MCF 10A (cell line): ENCODE measurements around the gene SACM1L. TPM values are rescaled to one million over a fixed set of nuclear protein-coding genes. Genes with fewer than 3 reads are reported as not detected.
A peak's percentile ranks its signal among the peaks of the same experiment; 100 is the strongest.

Source experiments
- BruUV-seq: library from RNA; stranded (reverse); fragments of 400-500 nt; replicated peaks from 2 replicates; lab custom pipeline; 2021; lab: Mats Ljungman, UMichigan
- CTCF ChIA-PET: fragments of 300-600 bp; sonication (Branson Sonifier 250); formaldehyde crosslinking; extraction: SDS; loops from one replicate; lab custom pipeline; 2021; ENCODE audit warnings: antibody characterized with exemption, inconsistent platforms; lab: Yijun Ruan, JAX
- POLR2A ChIA-PET: fragments of 300-600, 350-650 bp; sonication (Branson Sonifier 250); formaldehyde crosslinking; extraction: SDS; loops from one replicate; lab custom pipeline; 2020; ENCODE audit warnings: antibody characterized with exemption, inconsistent platforms; lab: Yijun Ruan, JAX
- DNase-seq: peaks from one replicate; pipeline ENCODE4 v3.0.0-alpha.2; 2018; ENCODE audit not compliant: unreplicated experiment
- H3K27ac Mint-ChIP-seq: one replicate; pipeline ENCODE4 v1.8.0; 2022; ENCODE audit warnings: mild to moderate bottlenecking, low read depth, mixed read lengths; ENCODE audit not compliant: unreplicated experiment
- H3K27me3 Mint-ChIP-seq: one replicate; pipeline ENCODE4 v1.8.0; 2022; ENCODE audit warnings: mixed read lengths; ENCODE audit not compliant: insufficient read depth, unreplicated experiment
- H3K36me3 Mint-ChIP-seq: one replicate; pipeline ENCODE4 v1.8.0; 2022; ENCODE audit warnings: mild to moderate bottlenecking, moderate library complexity, mixed read lengths; ENCODE audit not compliant: insufficient read depth, unreplicated experiment
- H3K4me1 Mint-ChIP-seq: one replicate; pipeline ENCODE4 v1.8.0; 2022; ENCODE audit warnings: mixed read lengths; ENCODE audit not compliant: insufficient read depth, unreplicated experiment
- H3K4me3 Mint-ChIP-seq: one replicate; pipeline ENCODE4 v1.8.0; 2022; ENCODE audit warnings: mild to moderate bottlenecking, moderate library complexity, mixed read lengths; ENCODE audit not compliant: unreplicated experiment
- H3K9me3 Mint-ChIP-seq: one replicate; pipeline ENCODE4 v1.8.0; 2022; ENCODE audit warnings: mixed read lengths; ENCODE audit not compliant: unreplicated experiment
- intact Hi-C: fragments of 100-400 bp; cut with micrococcal nuclease; formaldehyde crosslinking; loops from 2 replicates; pipeline ENCODE4 v1.14.1; 2022
- total RNA-seq: library from RNA; stranded (reverse); gene quantifications from 2 replicates; pipeline ENCODE4 v1.2.3, GENCODE V29; 2022
- TF ChIP-seq, protein P1 (sequence below): fragments of 200-600 bp; IDR thresholded peaks from one replicate; pipeline ENCODE4 v1.8.0; 2022; ENCODE audit warnings: antibody characterized with exemption, mild to moderate bottlenecking; ENCODE audit not compliant: unreplicated experiment

The SACM1L gene
- total RNA-seq, 1 experiment from 2014 or later = 39.3 TPM

DNA sequence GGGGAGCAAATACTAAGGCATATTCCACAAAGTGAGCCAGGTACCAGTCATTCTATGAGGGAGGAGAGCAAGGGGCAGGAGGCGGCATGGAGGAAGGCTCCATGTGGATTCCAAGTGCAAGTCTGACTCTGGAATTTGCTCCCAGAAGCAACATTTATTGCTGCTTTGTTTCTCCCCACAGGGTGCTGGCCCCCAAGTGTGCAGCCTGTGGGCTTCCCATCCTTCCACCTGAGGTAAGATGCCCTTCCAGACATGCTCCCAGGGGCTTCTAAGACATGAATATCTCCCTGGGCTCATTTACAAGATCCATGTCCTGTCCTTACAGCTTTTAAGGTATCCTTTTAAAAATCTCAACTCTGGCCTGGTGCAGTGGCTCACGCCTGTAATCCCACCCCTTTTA lies 15.9 kb upstream of the SACM1L start:
- no peak for DNase-seq
- ChIA-PET POLR2A (no interaction called here), CTCF (interaction anchor here (0.6 to 2.9 kb wide), 3 partner anchors 13 to 78 kb away, joined by 3 to 11 read pairs (median 4); no protein-coding TSS in a partner anchor)
- no TSS peak for BruUV-seq
- intact Hi-C loops = no loop called here
- Mint-ChIP-seq H3K4me3 (no peak overlapping the region), H3K36me3 (peaks cover 37% of the 10 kb centered on the region), H3K27me3 (no peaks in the 10 kb centered on the region), H3K4me1 (peaks cover 20% of the 10 kb centered on the region), H3K9me3 (no peaks in the 10 kb centered on the region), H3K27ac (no peak overlapping the region)
- TF ChIP-seq, protein P1, sequence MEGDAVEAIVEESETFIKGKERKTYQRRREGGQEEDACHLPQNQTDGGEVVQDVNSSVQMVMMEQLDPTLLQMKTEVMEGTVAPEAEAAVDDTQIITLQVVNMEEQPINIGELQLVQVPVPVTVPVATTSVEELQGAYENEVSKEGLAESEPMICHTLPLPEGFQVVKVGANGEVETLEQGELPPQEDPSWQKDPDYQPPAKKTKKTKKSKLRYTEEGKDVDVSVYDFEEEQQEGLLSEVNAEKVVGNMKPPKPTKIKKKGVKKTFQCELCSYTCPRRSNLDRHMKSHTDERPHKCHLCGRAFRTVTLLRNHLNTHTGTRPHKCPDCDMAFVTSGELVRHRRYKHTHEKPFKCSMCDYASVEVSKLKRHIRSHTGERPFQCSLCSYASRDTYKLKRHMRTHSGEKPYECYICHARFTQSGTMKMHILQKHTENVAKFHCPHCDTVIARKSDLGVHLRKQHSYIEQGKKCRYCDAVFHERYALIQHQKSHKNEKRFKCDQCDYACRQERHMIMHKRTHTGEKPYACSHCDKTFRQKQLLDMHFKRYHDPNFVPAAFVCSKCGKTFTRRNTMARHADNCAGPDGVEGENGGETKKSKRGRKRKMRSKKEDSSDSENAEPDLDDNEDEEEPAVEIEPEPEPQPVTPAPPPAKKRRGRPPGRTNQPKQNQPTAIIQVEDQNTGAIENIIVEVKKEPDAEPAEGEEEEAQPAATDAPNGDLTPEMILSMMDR = no peak

DNA sequence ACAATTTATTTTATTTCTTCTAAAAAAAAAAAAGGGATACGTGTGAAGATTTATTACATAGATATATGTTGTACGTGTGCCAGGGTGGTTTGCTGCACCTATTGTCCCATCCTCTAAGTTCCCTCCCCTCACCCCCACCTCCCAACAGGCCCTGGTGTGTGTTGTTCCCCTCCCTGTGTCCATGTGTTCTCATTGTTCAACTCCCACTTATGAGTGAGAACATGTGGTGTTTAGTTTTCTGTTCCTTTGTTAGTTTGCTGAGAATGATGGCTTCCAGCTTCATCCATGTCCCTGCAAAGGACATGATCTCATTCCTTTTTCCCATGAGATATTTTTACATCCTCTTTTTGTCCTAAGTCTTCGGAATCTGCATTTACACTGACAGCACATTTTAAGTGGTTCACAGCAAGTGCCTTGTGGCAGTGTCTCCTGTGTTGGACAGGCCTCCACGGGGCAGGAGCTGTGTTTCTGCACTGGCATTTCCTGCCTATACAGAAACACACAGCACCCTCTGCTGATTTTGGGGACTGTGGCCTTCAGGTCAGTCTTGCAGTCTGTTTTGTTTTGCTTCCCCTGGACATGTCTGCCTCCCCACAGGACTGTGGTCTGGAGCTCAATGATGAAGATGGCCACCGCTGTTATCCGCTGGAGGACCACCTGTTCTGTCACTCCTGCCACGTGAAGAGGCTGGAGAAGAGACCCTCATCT lies 12.7 kb upstream of the SACM1L start:
- peaks cover 41% of the 10 kb centered on the region for H3K36me3 Mint-ChIP-seq
- ChIA-PET CTCF (interaction anchor here (0.6 to 3.1 kb wide), 5 partner anchors 8 to 466 kb away, joined by 3 to 16 read pairs (median 4); no protein-coding TSS in a partner anchor), POLR2A (interaction anchor here (0.7 to 3.8 kb wide), 11 partner anchors 8 to 1800 kb away, joined by 3 to 73 read pairs (median 4); partner anchors contain the start of genes LIMD1 and SACM1L)
- no peaks in the 10 kb centered on the region for H3K9me3 Mint-ChIP-seq
- peak overlapping the region; percentile 50 for H3K4me3 Mint-ChIP-seq
- peak overlapping the region; percentile 83 for H3K27ac Mint-ChIP-seq
- BruUV-seq = no TSS peak
- intact Hi-C loops = loop anchor here (1.0 kb wide), 1 partner anchor 12 kb away; no protein-coding TSS in a partner anchor
- no peaks in the 10 kb centered on the region for H3K27me3 Mint-ChIP-seq
- no peak for DNase-seq
- peaks cover 18% of the 10 kb centered on the region for H3K4me1 Mint-ChIP-seq
- TF ChIP-seq, protein P1 = no peak

DNA sequence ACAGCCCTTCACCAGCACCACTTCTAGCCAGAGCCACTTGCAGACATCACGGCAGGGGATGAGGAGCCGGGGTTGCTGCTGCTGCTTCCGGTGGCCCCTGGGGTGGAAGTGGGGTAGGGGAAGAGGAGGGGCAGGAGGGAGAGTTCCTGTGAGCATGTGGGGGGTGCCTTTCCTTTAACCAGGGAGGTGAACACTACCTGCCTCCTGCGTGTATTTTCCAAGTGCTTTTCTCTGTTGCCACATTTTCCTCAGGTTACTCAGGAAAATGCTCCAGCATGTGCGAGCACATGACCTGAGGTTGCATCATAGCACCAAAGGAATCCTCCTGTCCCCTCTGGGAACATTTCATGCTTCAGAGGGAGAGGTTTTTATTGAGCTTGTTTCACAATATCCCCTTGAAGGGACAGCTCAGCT lies 12.2 kb upstream of the SACM1L start:
- BruUV-seq = no TSS peak
- DNase-seq = peak; percentile 92
- Mint-ChIP-seq H3K36me3 (peaks cover 41% of the 10 kb centered on the region), H3K27ac (peak overlapping the region; percentile 83), H3K27me3 (no peaks in the 10 kb centered on the region), H3K9me3 (no peaks in the 10 kb centered on the region), H3K4me1 (peaks cover 18% of the 10 kb centered on the region), H3K4me3 (peak overlapping the region; percentile 50)
- ChIA-PET CTCF (interaction anchor here (0.6 to 3.1 kb wide), 10 partner anchors 9 to 553 kb away, joined by 3 to 16 read pairs (median 4); no protein-coding TSS in a partner anchor), POLR2A (interaction anchor here (0.7 to 3.8 kb wide), 15 partner anchors 8 to 1800 kb away, joined by 3 to 73 read pairs (median 4); partner anchors contain the start of genes LIMD1, LZTFL1 and SACM1L)
- TF ChIP-seq, protein P1 = no peak
- intact Hi-C loops = loop anchor here (1.0 kb wide), 1 partner anchor 11 kb away; no protein-coding TSS in a partner anchor

DNA sequence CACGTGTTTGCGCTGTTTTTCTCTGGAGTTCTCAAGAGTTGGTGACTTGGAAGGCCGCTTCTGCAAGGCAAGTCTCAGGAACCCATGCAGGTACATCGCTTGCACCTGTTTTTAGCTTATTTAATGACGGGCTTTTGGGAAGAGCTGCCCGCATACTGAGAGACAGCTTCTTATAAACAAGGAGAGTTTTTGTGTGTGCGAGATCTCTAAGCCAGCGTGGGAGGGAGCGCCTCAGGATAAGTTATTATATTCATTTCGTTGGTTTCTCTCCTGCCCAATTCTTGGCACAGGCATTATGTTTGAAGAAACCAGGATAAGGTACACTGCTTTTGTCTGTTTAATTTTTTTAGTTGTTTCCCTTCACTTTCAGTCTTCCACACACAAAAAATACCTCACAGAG lies 11.4 kb upstream of the SACM1L start:
- DNase-seq = no peak
- H3K27me3 Mint-ChIP-seq = no peaks in the 10 kb centered on the region
- H3K4me1 Mint-ChIP-seq = peaks cover 18% of the 10 kb centered on the region
- no peak overlapping the region for H3K4me3 Mint-ChIP-seq
- peaks cover 38% of the 10 kb centered on the region for H3K36me3 Mint-ChIP-seq
- TF ChIP-seq, protein P1 = no peak
- ChIA-PET POLR2A (interaction anchor here (0.7 to 3.8 kb wide), 12 partner anchors 9 to 554 kb away, joined by 3 to 73 read pairs (median 4); partner anchors contain the start of genes LIMD1, LZTFL1 and SACM1L), CTCF (interaction anchor here (0.6 to 3.1 kb wide), 8 partner anchors 13 to 553 kb away, joined by 3 to 16 read pairs (median 4); no protein-coding TSS in a partner anchor)
- intact Hi-C loops = loop anchor here (1.0 kb wide), 1 partner anchor 10 kb away; no protein-coding TSS in a partner anchor
- BruUV-seq = TSS peak; percentile 16
- H3K27ac Mint-ChIP-seq = peak overlapping the region; percentile 83
- no peaks in the 10 kb centered on the region for H3K9me3 Mint-ChIP-seq
